Measurements from ENCODE around the gene NPPA.

GRCh38 chr1:11838349-11839272 is 9.0 kb downstream of the NPPA start:
- TF ChIP-seq CTCF (IDR thresholded peaks at IDR 0.05) (peak; percentile 97), EZH2 (IDR thresholded peaks at IDR 0.05) (no peak)
